GM21390 (cell line): Measurements from ENCODE around the gene DNAJC4.

Experiments
- ATAC-seq: cut with Tn5 transposase; IDR thresholded peaks from one replicate; pipeline ENCODE4 v1.9.1; 2021; ENCODE audit not compliant: unreplicated experiment

The DNAJC4 gene

DNA sequence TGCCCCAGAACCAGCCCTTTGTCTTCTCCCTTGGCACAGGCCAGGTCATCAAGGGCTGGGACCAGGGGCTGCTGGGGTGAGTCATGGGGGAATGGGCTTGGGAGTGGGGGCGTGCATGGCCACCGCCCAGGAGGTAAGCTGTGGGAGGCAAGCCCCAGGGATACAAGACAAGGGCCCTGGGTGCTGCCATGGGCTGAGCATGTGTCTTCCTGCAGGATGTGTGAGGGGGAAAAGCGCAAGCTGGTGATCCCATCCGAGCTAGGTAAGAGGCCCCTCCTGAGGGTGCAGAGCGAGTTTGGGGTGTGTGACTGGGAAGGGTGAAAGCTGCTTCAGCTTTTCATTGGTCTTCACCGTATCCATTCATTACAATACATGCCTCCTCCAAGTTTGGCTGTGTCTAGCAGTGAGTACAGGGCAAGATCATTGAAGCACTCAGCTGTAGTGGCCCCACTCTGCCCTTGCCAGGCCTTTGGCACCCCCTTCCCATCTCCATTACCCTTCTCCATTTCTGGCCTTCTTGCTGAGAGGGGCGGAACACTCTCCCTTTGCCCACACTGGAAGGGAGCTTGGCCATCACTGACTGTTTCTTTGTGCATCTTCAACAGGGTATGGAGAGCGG, 13.0 kb downstream of the DNAJC4 start:
- no peak for ATAC-seq

DNA sequence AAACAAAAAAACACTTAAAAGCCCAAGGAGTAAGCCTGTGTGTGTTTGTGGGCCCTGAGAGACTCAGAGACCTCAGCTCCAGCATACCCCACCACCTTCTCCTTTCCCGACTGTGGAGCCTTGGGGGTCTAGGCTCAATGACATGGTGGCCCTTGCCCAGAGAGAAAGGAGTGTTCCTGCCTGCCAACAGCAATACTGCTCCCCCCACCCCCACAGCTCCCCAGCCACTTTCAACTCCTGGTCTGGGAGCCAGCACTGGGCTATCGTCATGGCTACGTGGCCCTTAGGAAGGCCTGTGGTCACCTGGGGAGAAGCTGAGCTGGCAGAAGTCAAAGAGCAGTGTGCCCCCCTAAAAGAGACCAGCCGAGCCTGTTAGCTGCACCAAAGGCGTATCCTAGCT, 13.8 kb downstream of the DNAJC4 start:
- no peak for ATAC-seq

DNA sequence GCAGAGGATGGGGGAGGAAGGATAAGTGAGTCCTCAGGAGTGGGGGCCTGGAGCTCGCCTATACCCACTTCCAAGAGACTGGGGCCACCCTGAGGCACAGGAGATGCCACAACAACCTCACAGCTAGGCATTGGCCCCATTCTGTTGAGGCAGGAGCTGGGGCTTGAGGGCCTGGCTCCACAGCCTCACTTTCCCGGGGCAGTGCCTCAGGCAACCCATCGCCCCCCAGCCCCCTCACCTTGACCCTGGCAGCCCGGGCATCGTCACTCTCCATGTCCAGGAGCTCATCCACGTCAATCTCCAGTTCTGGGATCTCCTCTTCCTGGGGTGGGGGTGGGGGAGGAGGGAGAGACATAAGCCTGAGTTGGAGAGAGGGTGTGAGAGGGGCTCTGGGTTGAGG, 14.6 kb downstream of the DNAJC4 start:
- ATAC-seq: no peak

GRCh38 chr11:64245401-64245796, 15.1 kb downstream of the DNAJC4 start:
- no peak for ATAC-seq

- ATAC-seq: no peak
Observed at GRCh38 chr11:64245797-64246620, 15.7 kb downstream of the DNAJC4 start.

GRCh38 chr11:64246621-64246870, 16.2 kb downstream of the DNAJC4 start:
- ATAC-seq: peak; percentile 6

GRCh38 chr11:64246871-64247728, 16.8 kb downstream of the DNAJC4 start, which contains the start of gene PPP1R14B:
Gene PPP1R14B (minus strand): TSS chr11:64246943. CDS start chr11:64246673, 270 bp downstream.
- peak; percentile 35 for ATAC-seq

DNA sequence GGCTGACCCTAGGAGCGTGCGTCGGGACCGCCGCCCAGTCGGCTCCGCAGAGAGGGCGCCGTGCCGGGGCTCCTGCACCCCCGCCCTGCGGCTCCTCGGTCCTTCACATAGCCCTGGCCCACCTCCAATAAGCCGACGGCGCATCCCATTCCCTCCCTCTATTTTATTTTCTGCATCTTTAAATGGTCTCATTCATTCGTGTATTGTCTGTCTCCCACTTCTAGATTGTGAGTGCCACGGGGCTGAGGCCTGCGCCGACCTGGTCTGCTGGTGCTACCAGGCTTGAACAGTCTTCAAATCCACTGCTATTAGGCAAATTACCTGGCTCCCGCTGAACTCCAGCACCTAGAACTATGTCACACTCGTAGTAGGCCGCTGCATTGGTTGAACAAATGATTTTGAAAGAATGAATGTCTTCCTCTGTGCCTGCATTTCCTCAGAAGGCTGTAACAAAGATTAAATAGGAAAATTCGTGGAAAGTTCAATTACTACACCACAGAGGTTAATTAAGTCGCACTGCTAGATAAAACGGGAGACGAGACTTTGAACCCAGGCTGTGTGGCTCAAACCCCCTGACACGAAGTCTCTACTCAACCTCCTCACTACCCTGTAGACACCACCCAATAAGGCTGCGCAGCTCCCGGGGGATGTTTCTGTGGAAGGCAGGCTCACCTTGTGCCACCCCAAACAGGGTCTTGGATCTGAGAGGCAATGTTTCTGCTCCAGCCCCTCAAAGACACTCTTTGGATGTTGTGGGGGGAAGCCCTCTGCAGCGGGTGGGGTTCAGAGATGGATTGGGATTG, 17.6 kb downstream of the DNAJC4 start:
- ATAC-seq: no peak

GRCh38 chr11:64248578-64248977, 18.2 kb downstream of the DNAJC4 start:
- ATAC-seq: no peak

GRCh38 chr11:64249038-64249437, 18.7 kb downstream of the DNAJC4 start:
- no peak for ATAC-seq

DNA sequence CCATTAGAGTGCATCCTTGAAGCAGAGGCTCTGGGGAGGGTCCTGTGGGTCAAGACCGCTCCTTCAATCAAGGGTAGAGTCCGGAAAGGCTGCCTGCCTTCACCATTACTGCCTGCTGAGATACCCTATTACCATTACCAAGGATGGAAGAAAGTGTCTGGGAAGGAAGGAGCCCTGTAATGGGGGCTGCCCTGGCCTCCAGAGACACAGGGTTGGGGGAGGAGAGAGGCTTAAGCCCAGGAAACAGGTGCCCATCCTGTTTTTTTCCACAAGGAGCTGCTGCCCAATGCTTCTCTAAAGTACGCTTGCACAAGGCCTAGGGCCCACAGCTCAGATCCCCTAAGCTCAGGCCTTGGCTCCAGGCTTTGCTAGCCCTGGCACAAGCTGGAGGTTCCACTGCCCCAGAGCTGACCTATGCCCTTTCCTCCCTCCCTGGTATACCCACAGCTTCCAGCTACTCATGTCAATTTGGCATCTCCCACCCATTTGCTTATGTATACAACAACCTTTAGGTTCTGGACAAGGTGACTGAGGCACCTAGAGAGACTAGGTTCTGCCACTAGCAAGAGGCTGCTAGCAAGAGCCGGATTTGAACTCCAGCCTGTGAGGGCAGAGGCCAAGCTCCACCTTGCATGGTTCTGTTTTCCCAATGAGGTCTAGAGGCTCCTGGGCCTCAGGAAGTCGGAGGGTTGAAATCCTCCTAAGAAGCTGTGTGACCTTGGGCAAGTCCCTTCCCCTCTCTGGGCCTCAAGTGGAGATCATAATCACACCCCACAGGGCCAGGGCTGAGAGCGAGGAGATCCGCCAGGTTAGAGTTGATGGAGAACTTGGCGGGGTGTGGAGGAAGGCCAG, 19.4 kb downstream of the DNAJC4 start:
- ATAC-seq: no peak

- ATAC-seq: no peak
Observed at GRCh38 chr11:64250415-64251015, 20.2 kb downstream of the DNAJC4 start.

DNA sequence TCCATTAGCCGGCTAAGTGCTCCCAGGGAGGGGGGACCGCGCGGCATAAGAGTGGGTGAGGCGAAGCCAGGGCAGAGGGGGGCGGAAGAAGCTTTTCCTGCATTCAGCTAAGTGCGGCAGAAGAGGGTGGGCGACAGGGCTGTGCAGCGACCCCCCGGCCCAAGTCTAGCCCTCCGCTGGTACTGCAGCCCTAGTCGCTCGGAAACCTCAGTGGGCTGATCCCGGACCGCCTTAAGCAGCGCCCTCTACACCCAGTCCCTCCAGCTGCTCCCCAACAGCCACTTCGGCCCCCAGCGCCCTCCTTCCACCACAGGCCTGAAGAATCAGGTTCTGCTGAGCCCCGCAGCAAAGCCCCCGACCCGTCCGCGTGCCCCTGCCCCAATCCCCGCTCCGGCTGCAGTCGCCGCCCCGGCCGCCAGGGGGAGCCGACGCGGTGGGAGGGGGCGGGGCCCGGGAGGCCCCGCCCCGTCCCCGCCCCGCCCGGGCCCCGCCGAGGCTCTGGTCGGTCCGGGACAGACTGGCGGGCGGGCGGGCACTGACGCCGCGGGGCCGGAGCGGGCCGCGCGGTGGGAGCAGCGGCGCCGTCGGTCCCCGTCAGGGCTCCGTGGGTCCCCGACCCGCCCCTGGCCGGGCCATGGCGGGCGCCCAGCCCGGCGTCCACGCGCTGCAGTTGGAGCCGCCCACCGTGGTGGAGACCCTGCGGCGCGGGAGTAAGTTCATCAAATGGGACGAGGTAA, 20.8 kb downstream of the DNAJC4 start, which contains the start of gene PLCB3:
Gene PLCB3, plus strand, starts transcription at position 515 of the 737 bp plus-strand sequence. Its CDS starts 120 bp downstream, at position 635.
- ATAC-seq: peak; percentile 40

GRCh38 chr11:64251753-64252002, 21.3 kb downstream of the DNAJC4 start:
- no peak for ATAC-seq

- ATAC-seq: no peak
Observed at GRCh38 chr11:64252003-64252872, 21.9 kb downstream of the DNAJC4 start.

DNA sequence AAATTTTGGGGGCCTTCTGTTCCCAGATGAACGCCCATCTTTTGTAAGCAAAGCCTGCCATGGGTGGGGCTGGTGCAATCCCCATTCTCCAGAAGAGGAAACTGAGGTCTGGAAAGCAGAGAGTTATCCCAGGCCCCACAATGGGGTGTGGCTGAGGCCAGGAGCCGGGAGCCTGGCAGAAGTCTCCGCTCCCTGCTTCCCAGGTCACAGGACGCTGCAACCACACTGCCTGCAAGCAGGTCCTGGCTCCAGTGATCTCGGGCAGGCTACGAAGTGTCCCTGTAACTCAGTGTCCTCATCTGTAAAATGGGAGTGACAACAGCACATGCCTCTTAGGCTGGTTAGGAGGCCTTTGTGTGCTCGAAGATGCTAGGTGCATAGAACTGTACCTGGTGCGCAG, 22.7 kb downstream of the DNAJC4 start:
- no peak for ATAC-seq

DNA sequence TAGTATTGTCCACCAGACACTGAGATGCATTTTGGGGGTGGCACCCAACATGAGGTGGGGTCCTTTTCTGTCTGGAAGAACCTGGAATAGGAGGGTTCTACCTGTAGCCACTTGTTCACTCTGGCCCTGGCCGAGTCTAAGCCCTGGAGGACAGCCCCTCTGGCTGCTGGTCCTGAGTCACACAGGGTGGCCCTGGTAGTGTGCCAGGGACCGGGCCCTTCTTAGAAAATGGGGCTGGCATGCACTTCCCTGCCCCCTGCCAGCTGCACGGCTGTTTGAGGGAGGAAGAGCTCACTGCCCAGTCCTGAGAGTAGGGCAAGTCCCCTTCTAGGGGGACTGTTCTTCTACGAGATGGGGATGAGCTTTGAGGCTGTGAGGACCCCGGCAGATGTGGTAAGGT, 23.1 kb downstream of the DNAJC4 start:
- no peak for ATAC-seq

- ATAC-seq: no peak
Observed at GRCh38 chr11:64254326-64254725, 24.0 kb downstream of the DNAJC4 start.
